ENCODE measurements around the gene ZNF26. TPM values are rescaled to one million over a fixed set of nuclear protein-coding genes. Genes with fewer than 3 reads are reported as not detected.

ZNF26 gene
- total and polyA plus RNA-seq, 4 experiments from 2014 or later = 13.7 to 28.2 (median 20.7) TPM

- H3K4me3 ChIP-seq (ENCODE audit: low read length in 2 of 2) = no peak overlapping the region
- Mint-ChIP-seq H3K4me1 (no peaks in the 10 kb centered on the region), H3K36me3 (peaks cover 16 to 31% of the 10 kb centered on the region in 2 donors), H3K9me3 (peaks cover 5 to 92% (median 72%) of the 10 kb centered on the region in 8 donors), H3K4me3 (no peak overlapping the region), H3K27me3 (no peaks in the 10 kb centered on the region), H3K27ac (no peak overlapping the region)
- intact Hi-C loops (cut with micrococcal nuclease) = no loop called here
- no peaks in the 10 kb centered on the region for H3K27me3 ChIP-seq (ENCODE audit: insufficient read depth, low read length)
- CTCF ChIA-PET (ENCODE audit: partially characterized antibody) = no interaction called here
- POLR2A ChIA-PET (ENCODE audit: partially characterized antibody) = no interaction called here
- no peaks in the 10 kb centered on the region for H3K4me1 ChIP-seq (ENCODE audit: insufficient read depth, low read length)
- H3K36me3 ChIP-seq (ENCODE audit: insufficient read depth, low read length) = no peaks in the 10 kb centered on the region
- H3K27ac ChIP-seq (ENCODE audit: low read depth, low read length) = no peak overlapping the region
- no peak for DNase-seq
- peaks cover 0 to 27% of the 10 kb centered on the region in 2 donors for H3K9me3 ChIP-seq (ENCODE audit: control insufficient read depth in 1 of 2, low read length in 2 of 2)
These were observed 87.7 kb downstream of the ZNF26 start for GRCh38 chr12:133073836-133074235.

Other genes starting within 250 kb of the ZNF26 start
- 100 to 1,000 TPM in 1 of 2 experiments, 10 to 100 TPM in 1; 95.6 to 101 TPM for gene ANKLE2, start 224.5 kb upstream of the ZNF26 start, total RNA-seq
- gene ANKLE2, start 224.5 kb upstream of the ZNF26 start, polyA plus RNA-seq = 10 to 100 TPM; 21.0 to 44.4 TPM
- 10 to 100 TPM; 64.1 to 67.6 TPM for gene GOLGA3, start 157.5 kb upstream of the ZNF26 start, total RNA-seq
- 10 to 100 TPM in 1 of 2 donors, under 1 TPM in 1; 0.35 to 12.5 TPM for gene GOLGA3, start 157.5 kb upstream of the ZNF26 start, polyA plus RNA-seq
- 10 to 100 TPM; 67.6 to 79.4 TPM for gene CHFR, start 98.8 kb upstream of the ZNF26 start, total RNA-seq
- gene CHFR, start 98.8 kb upstream of the ZNF26 start, polyA plus RNA-seq = 10 to 100 TPM; 31.6 to 33.6 TPM
- gene ZNF605, start 30.1 kb upstream of the ZNF26 start, total RNA-seq = 10 to 100 TPM; 16.5 to 17.2 TPM
- gene ZNF605, start 30.1 kb upstream of the ZNF26 start, polyA plus RNA-seq = 1 to 10 TPM in 1 of 2 donors, under 1 TPM in 1; 0.59 to 2.1 TPM
- 10 to 100 TPM; 42.0 to 46.2 TPM for gene ZNF84, start 51.1 kb downstream of the ZNF26 start, total RNA-seq
- 10 to 100 TPM; 15.5 to 15.9 TPM for gene ZNF84, start 51.1 kb downstream of the ZNF26 start, polyA plus RNA-seq
- gene ZNF140, start 94.6 kb downstream of the ZNF26 start, total RNA-seq = 10 to 100 TPM; 25.2 to 28.2 TPM
- 10 to 100 TPM; 24.6 to 26.2 TPM for gene ZNF140, start 94.6 kb downstream of the ZNF26 start, polyA plus RNA-seq
- gene ZNF891, start 143.9 kb downstream of the ZNF26 start, total RNA-seq = 1 to 10 TPM; 6.2 to 7.3 TPM
- gene ZNF891, start 143.9 kb downstream of the ZNF26 start, polyA plus RNA-seq = under 1 TPM; 0.37 to 0.75 TPM
- gene ZNF10, start 144.3 kb downstream of the ZNF26 start, total RNA-seq = 10 to 100 TPM; 17.4 to 19.6 TPM
- 10 to 100 TPM in 1 of 2 donors, 1 to 10 TPM in 1; 8.1 to 11.3 TPM for gene ZNF10, start 144.3 kb downstream of the ZNF26 start, polyA plus RNA-seq
- gene ZNF268, start 195.1 kb downstream of the ZNF26 start, total RNA-seq = 10 to 100 TPM; 34.9 to 39.6 TPM
- gene ZNF268, start 195.1 kb downstream of the ZNF26 start, polyA plus RNA-seq = 10 to 100 TPM; 18.5 to 19.6 TPM
- gene ANHX, start 249.5 kb downstream of the ZNF26 start, total RNA-seq = not detected
- gene ANHX, start 249.5 kb downstream of the ZNF26 start, polyA plus RNA-seq = not detected

Data from CD4-positive, alpha-beta memory T cell (primary cell).